ENCODE results near the gene WDR20. TPM values are rescaled to one million over a fixed set of nuclear protein-coding genes. Genes with fewer than 3 reads are reported as not detected.

The WDR20 gene
- total and polyA plus RNA-seq, 7 donors = 13.8 to 32.1 (median 21.0) TPM

GRCh38 chr14:102177161-102177560 is 37.5 kb downstream of the WDR20 start:
- no peak overlapping the region for H3K27ac ChIP-seq
- H3K36me3 ChIP-seq = no peaks in the 10 kb centered on the region
- no peaks in the 10 kb centered on the region for H3K9me3 ChIP-seq
- H3K4me3 ChIP-seq = no peak overlapping the region
- WGBS, 2 donors = 92% methylated on average over 4 of the region's 4 CpGs
- DNase-seq = no peak
- no peaks in the 10 kb centered on the region for H3K27me3 ChIP-seq
- H3K4me1 ChIP-seq = peaks cover 0 to 23% (median 14%) of the 10 kb centered on the region in 4 donors
- intact Hi-C loops (cut with DNase I) = no loop called here
- TF ChIP-seq EP300 (IDR thresholded peaks at IDR 0.05) = no peak
- no peak for TF ChIP-seq CTCF (IDR thresholded peaks at IDR 0.05)
- TF ChIP-seq POLR2A (IDR thresholded peaks at IDR 0.05) = no peak
- TF ChIP-seq POLR2AphosphoS5 (IDR thresholded peaks at IDR 0.05) = no peak

GRCh38 chr14:102178806-102179205 is 39.1 kb downstream of the WDR20 start:
- WGBS, 2 donors = 94 to 97% methylated on average over 5 of the region's 5 CpGs
- Histone ChIP-seq H3K4me3 (no peak overlapping the region), H3K27ac (no peak overlapping the region), H3K27me3 (no peaks in the 10 kb centered on the region), H3K36me3 (no peaks in the 10 kb centered on the region), H3K4me1 (peaks cover 0 to 39% (median 28%) of the 10 kb centered on the region in 4 donors), H3K9me3 (no peaks in the 10 kb centered on the region)
- DNase-seq = peak; percentile 10
- TF ChIP-seq CTCF (IDR thresholded peaks at IDR 0.05) (no peak), EP300 (IDR thresholded peaks at IDR 0.05) (no peak), POLR2A (IDR thresholded peaks at IDR 0.05) (no peak), POLR2AphosphoS5 (IDR thresholded peaks at IDR 0.05) (no peak)
- intact Hi-C loops (cut with DNase I) = no loop called here

GRCh38 chr14:102180248-102180998 is 40.7 kb downstream of the WDR20 start:
- H3K36me3 ChIP-seq = no peaks in the 10 kb centered on the region
- H3K9me3 ChIP-seq = no peaks in the 10 kb centered on the region
- peaks cover 0 to 39% (median 30%) of the 10 kb centered on the region in 4 donors for H3K4me1 ChIP-seq
- H3K27me3 ChIP-seq = no peaks in the 10 kb centered on the region
- 69 to 73% methylated on average over 7 of the region's 7 CpGs for WGBS, 2 donors
- intact Hi-C loops (cut with DNase I) = no loop called here
- H3K4me3 ChIP-seq = no peak overlapping the region
- DNase-seq = peak; percentile 9
- no peak overlapping the region for H3K27ac ChIP-seq
- TF ChIP-seq POLR2A (IDR thresholded peaks at IDR 0.05) (no peak), POLR2AphosphoS5 (IDR thresholded peaks at IDR 0.05) (no peak), EP300 (IDR thresholded peaks at IDR 0.05) (no peak), CTCF (IDR thresholded peaks at IDR 0.05) (no peak)

- 56 to 81% methylated on average over 1 of the region's 1 CpG for WGBS, 2 donors
These were observed 41.5 kb downstream of the WDR20 start for GRCh38 chr14:102181187-102181586.

More at GRCh38 chr14:102181187-102181586, 41.5 kb downstream of the WDR20 start:
- no peaks in the 10 kb centered on the region for H3K36me3 ChIP-seq
- DNase-seq = no peak
- intact Hi-C loops (cut with DNase I) = no loop called here
- no peak overlapping the region for H3K27ac ChIP-seq
- H3K4me3 ChIP-seq = no peak overlapping the region
- H3K9me3 ChIP-seq = no peaks in the 10 kb centered on the region
- no peak for TF ChIP-seq EP300 (IDR thresholded peaks at IDR 0.05)
- TF ChIP-seq CTCF (IDR thresholded peaks at IDR 0.05) = no peak
- TF ChIP-seq POLR2A (IDR thresholded peaks at IDR 0.05) = no peak
- no peak for TF ChIP-seq POLR2AphosphoS5 (IDR thresholded peaks at IDR 0.05)
- H3K4me1 ChIP-seq = peaks cover 0 to 44% (median 30%) of the 10 kb centered on the region in 4 donors
- no peaks in the 10 kb centered on the region for H3K27me3 ChIP-seq

All from sigmoid colon (tissue), 7 donors.